GM18951 (cell line): ENCODE results near the gene SLC25A17.
"Not testable (repeated sequence)": the region's sequence is repeated elsewhere in the genome, so short reads cannot be mapped to it uniquely, and the experiment has no call there.

Experiments used
- POLR2A ChIP-seq: IDR thresholded peaks from 4 replicates; pipeline ENCODE4 v1.6.1; 2011; ENCODE audit warnings: mild to moderate bottlenecking; ENCODE audit not compliant: insufficient read length, insufficient read depth; ENCODE audit errors: extremely low read depth
- in situ Hi-C: fragments of 300-500 bp; cut with MboI; formaldehyde crosslinking; loops from one replicate; pipeline ENCODE4 v1.12.0; 2022; ENCODE audit warnings: low sequenced_read_pairs, mixed read lengths, inconsistent platforms; ENCODE audit not compliant: unreplicated experiment

SLC25A17 gene, protein sequence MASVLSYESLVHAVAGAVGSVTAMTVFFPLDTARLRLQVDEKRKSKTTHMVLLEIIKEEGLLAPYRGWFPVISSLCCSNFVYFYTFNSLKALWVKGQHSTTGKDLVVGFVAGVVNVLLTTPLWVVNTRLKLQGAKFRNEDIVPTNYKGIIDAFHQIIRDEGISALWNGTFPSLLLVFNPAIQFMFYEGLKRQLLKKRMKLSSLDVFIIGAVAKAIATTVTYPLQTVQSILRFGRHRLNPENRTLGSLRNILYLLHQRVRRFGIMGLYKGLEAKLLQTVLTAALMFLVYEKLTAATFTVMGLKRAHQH

DNA sequence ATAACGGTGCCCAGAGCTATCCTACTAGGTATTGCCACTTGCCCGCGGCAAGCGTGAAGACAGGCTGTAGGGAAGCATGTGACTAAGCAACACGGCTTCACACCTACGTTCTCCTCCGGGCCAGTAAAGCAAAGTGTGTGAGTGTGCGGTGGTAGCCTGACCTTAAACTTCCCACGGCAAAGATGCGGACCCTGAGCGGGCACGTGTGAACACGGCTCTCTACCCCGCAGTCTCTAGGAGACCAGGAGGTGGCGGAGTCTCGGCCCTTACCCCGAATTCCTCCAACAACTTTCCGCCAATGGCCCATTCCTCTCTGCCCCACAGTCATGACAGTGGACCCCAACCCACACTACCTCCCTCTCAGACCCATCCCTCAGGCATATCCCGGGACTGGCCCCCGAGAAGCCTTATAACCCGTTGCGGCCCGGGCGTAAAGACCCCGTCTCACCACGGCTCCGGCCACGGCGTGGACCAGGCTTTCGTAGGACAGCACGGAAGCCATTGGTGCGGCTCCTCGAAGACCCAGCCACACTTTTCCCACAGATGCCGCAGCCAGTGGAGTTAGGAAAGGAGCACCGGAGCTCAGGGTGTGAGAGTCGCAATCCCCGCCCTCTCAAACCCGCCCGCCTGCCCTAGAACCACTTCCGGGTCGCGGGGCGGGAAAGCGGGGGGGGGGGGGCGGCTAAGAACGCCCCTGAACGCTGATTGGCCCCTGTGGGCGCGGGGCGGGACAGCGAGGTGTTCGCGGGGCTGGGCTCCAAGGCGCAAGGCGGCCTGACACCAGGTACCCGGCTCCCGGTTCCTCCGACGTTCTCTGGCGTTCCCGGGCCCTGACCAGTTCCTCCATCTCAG is at the start of gene SLC25A17:
Gene SLC25A17 (minus strand): TSS at position 600 of the 852 bp plus-strand sequence. CDS start 98 bp downstream, at position 502.
- in situ Hi-C loops, result no loop called here
- peak; percentile 81 for TF ChIP-seq POLR2A

- in situ Hi-C loops, result not testable (repeated sequence)
Observed at GRCh38 chr22:40868379-40868778, 49.2 kb upstream of the SLC25A17 start.

DNA sequence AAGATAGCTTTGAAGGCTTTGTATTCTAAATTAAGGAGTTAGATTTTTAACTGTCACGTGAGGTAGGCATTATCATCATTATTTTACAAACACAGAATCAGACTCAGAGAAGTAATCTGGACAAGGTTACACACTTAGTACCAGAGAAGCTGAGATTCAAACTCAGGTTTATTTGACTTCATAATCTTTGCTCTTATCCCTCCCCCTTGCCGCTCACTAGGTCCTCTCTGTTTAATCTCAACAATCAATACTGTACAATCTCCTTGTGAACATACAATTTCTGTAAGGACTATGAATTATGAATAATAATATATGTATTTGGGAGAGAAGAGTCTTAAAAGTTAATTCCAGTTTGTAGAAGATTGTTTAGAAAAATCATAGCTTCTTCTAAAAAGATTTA is 48.0 kb upstream of the SLC25A17 start:
- in situ Hi-C loops, result no loop called here
- TF ChIP-seq POLR2A, result no peak

DNA sequence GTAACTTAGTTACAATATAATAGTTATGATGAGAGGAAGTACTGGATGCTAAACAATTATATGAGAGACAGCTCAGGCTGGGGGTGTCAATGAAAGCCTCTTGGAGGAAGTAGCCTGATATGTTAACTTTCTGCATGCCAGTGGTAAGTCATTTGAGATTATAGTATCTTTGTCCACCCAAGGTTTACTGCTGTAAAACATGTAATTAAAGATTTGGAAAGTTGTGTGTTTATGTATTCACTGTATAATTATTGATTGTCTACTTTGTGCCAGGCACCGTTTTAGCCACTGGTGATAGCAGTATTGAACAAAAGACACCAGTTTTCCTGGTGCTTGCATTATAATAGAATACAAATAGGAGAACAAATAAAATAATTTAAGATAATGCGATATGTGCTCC is 43.4 kb upstream of the SLC25A17 start:
- no peak for TF ChIP-seq POLR2A
- in situ Hi-C loops, result no loop called here

GRCh38 chr22:40862013-40862412 is 42.9 kb upstream of the SLC25A17 start, which contains the start of gene DNAJB7:
TSS of gene DNAJB7 (minus strand) at chr22:40862113. CDS start at chr22:40861994, 119 bp downstream.
- in situ Hi-C loops, result no loop called here
- no peak for TF ChIP-seq POLR2A

GRCh38 chr22:40857309-40857855 is 38.2 kb upstream of the SLC25A17 start:
- in situ Hi-C loops, result no loop called here
- no peak for TF ChIP-seq POLR2A

GRCh38 chr22:40856513-40857308 is 37.6 kb upstream of the SLC25A17 start, which contains the start of the genes ST13 and XPNPEP3:
TSS of gene ST13 (minus strand) at chr22:40856639. CDS start at chr22:40856540, 99 bp downstream.
TSS of gene XPNPEP3 (plus strand) at chr22:40857148. CDS start at chr22:40857182, 34 bp downstream.
- TF ChIP-seq POLR2A, result peak; percentile 64
- in situ Hi-C loops, result no loop called here

DNA sequence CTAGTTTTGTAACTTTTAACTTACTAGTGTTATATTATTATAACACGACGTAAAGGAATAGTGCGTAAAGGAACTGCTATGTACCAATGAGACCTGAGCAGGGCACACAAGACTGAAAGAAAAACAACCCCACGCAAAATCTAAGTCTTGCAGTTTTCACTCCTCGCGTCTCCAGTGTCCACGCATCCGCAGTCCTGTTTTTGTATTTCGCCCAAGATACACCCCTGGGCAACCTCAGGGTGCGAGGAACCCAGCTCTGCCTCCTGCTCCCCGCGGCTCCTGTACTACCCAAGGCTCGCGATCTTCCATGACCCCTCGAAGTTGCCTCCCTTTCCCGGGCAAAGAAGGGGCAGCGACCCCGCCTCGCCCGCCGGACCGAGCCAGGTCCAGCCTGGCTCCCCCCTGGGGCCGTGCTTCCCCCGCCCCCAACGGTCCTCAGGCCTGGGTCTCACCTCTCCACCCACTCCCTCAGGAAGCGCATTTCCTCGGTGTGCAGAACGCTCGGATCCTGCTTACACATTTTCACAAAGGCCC is 36.9 kb upstream of the SLC25A17 start:
- in situ Hi-C loops, result no loop called here
- TF ChIP-seq POLR2A, result no peak

DNA sequence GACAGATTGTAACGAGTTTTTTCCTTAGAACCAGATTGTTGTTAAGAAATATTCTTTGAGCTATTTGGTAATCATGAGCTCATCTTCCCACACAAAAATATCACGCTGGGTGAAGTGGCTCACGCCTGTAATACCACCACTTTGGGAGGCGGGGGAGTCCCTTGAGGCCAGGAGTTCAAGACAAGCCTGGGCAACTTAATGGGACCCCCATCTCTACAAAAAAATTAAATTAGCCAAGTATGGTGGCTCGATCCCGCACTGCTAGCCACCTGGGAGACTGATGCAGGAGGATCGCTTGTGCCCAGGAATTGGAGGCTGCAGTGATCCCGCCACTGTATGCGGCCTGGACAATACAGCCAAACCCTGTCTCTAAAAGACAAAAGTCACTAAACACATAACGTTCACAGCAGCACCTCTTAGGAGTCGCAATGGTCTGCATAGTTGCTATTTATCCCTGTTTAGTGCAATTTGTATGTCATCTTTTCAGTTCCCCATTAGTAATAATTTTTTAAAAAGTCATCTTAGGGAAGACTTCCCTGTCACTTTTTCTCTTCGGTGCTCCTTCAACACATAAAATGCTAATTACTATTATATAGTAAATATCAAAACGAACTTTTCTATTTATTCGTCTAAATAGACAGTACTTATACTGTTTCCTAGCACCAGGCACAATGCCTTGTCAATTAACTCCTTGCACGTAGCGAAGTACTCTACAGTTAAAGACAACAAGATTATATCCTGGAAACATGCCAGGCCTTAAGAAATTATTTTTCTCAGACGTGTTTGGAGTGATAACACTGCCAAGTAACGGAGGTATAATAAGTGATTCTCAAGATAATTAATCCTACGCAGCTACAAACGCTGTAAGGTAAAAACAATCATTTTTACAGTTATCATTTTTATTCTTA is 36.2 kb upstream of the SLC25A17 start:
- TF ChIP-seq POLR2A, result no peak
- in situ Hi-C loops, result no loop called here

DNA sequence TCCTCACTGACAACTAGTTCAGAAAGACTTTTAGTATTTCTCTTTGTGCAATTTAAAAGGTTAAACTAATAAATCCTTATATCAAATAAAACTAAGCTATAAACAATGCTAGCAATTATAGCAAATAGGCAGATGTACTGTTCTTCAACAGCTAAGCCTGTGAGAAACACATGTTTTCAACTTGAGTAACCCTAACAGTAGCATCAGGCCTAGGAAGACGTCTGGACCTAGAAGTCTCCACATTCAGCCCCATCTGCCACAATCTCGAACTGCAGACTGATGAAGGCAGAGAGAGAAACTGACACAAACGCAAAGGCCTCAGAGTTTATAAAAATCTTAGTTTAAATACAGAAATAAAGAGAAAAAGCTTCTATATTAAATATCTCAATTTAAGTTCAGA is 34.8 kb upstream of the SLC25A17 start:
- TF ChIP-seq POLR2A, result no peak
- in situ Hi-C loops, result no loop called here

GRCh38 chr22:40853333-40853732 is 34.2 kb upstream of the SLC25A17 start:
- in situ Hi-C loops, result no loop called here
- no peak for TF ChIP-seq POLR2A

DNA sequence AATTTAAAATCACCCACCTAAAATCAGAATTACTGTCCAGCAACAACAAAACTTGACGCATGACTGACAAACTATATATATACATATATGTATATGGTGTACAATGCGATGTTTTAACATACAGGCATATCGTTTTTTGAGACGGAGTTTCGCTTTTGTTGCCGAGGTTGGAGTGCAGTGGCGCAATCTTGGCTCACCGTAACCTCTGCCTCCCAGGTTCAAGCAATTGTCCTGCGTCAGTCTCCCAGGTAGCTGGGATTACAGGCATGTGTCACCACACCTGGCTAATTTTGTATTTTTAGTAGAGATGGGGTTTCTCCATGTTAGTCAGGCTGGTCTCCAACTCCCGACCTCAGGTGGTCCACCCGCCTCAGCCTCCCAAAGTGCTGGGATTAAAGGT is 26.7 kb upstream of the SLC25A17 start:
- in situ Hi-C loops, result not testable (repeated sequence)
